Mucosa of stomach (tissue), 1 donor: ENCODE data around the gene ZNF286A.
"Not testable (repeated sequence)": the region's sequence is repeated elsewhere in the genome, so short reads cannot be mapped to it uniquely, and the experiment has no call there.

Experiments
- H3K27me3 ChIP-seq: one replicate; pipeline ENCODE4 v1.7.0; 2013; ENCODE audit warnings: mild to moderate bottlenecking, low read length; ENCODE audit not compliant: control insufficient read depth, insufficient read depth
- H3K36me3 ChIP-seq: one replicate; pipeline ENCODE4 v1.7.0; 2013; ENCODE audit warnings: low read length; ENCODE audit not compliant: control insufficient read depth, insufficient read depth
- H3K4me1 ChIP-seq: one replicate; pipeline ENCODE4 v1.7.0; 2013; ENCODE audit warnings: mild to moderate bottlenecking, low read length; ENCODE audit not compliant: control insufficient read depth, insufficient read depth
- H3K4me3 ChIP-seq: one replicate; pipeline ENCODE4 v1.7.0; 2013; ENCODE audit warnings: low read length
- H3K9ac ChIP-seq: one replicate; pipeline ENCODE4 v1.7.0; 2013; ENCODE audit warnings: mild to moderate bottlenecking, low read length, moderate library complexity
- H3K9me3 ChIP-seq: one replicate; pipeline ENCODE4 v1.7.0; 2013; ENCODE audit warnings: mild to moderate bottlenecking, low read length, moderate library complexity; ENCODE audit not compliant: control insufficient read depth
- donor health status: Pancreatic carcinoma.

ZNF286A gene

GRCh38 chr17:15662681-15663080 lies 36.9 kb upstream of the ZNF286A start:
- Histone ChIP-seq H3K9me3 (no peaks in the 10 kb centered on the region), H3K27me3 (no peaks in the 10 kb centered on the region)

DNA sequence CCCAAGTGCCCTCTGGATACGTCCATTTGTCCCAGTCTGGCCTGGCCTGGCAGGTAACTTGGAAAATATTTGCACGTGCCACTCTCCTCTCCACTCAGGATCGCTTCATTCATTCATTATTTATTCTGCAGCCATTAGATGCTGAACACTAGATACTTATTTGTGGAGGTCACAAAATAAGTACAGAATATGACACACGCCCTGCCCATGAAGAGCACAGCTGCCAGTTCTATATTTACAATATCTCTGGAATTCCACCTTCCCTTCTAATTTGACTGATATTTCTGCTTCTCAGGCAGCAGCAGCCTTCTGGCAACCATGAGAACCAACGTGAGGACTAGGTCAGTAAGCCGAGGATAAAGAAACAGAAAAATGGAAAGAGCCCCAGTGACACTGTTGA lies 36.4 kb upstream of the ZNF286A start:
- Histone ChIP-seq H3K4me1 (peaks cover 21% of the 10 kb centered on the region), H3K9ac (no peak overlapping the region), H3K9me3 (no peaks in the 10 kb centered on the region), H3K4me3 (no peak overlapping the region), H3K36me3 (no peaks in the 10 kb centered on the region), H3K27me3 (no peaks in the 10 kb centered on the region)

More at GRCh38 chr17:15662681-15663080, 36.9 kb upstream of the ZNF286A start:
- Histone ChIP-seq H3K4me3 (no peak overlapping the region), H3K9ac (no peak overlapping the region), H3K36me3 (no peaks in the 10 kb centered on the region), H3K4me1 (peaks cover 26% of the 10 kb centered on the region)

DNA sequence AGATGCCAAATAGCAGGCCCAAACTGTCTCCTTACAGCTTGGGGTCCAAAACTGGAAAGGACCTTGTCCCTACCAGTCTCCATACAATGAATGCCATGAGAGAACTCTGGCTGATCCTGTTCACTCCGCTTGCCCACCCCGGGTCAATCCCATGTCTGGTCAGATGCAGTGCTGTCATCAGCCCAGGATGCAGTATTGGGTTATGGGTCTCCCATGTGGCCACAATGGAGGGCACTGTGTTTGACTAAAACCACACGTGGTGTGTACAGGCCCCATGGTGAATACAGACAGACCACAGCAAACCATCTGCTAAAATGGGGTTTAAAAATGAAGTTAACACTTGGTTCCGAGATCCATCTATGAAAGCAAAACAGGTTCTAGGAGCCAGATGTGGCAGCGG lies 35.9 kb upstream of the ZNF286A start:
- Histone ChIP-seq H3K9me3 (no peaks in the 10 kb centered on the region), H3K27me3 (no peaks in the 10 kb centered on the region), H3K4me1 (peaks cover 16% of the 10 kb centered on the region), H3K9ac (no peak overlapping the region), H3K4me3 (no peak overlapping the region), H3K36me3 (no peaks in the 10 kb centered on the region)

DNA sequence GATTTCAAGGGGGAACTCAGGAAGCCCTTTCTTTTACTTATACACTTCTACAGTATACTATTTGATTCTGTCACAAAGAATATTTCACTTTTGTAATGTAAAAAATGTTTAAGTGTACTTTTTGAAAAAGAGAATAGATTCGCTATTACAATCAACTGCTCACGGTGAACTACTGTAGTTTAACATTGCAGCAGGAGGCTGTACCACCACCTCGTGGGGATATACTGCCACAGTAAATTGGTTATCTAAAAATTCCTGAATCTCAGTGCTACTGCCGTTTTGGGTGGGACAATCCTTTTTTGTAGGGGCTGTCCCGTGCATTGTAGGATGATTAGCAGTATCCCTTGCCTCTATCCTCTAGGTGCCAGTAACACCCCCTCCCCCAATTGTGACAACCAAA lies 30.0 kb upstream of the ZNF286A start:
- H3K36me3 ChIP-seq, H3K9me3 ChIP-seq, H3K4me1 ChIP-seq, H3K27me3 ChIP-seq, H3K9ac ChIP-seq, H3K4me3 ChIP-seq: not testable (repeated sequence)

- H3K9ac ChIP-seq, H3K4me1 ChIP-seq, H3K27me3 ChIP-seq, H3K36me3 ChIP-seq, H3K4me3 ChIP-seq, H3K9me3 ChIP-seq: not testable (repeated sequence)
Observed at GRCh38 chr17:15674640-15675039, 24.9 kb upstream of the ZNF286A start.

DNA sequence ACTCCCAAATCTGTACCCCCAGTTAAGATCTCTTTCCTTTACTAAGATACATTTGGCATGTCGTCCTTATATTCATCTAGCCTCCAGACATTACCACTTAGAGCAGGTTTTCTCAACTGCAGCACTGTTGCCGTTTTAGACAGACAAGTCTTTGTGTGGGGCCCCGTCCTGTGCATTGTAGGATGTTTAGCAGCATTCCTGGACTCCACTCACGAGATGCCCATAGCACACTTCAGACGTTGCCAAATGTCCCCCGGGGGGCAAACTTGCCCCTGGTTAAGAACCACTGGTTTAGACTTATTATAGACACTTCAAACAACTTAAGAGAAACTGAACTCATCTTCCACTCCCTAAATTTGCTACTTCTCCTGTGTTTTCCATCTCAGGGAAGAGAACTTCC lies 23.6 kb upstream of the ZNF286A start:
- H3K4me3 ChIP-seq, H3K36me3 ChIP-seq, H3K27me3 ChIP-seq, H3K4me1 ChIP-seq, H3K9ac ChIP-seq, H3K9me3 ChIP-seq: not testable (repeated sequence)

GRCh38 chr17:15683135-15683534 lies 16.4 kb upstream of the ZNF286A start:
- H3K9me3 ChIP-seq, H3K9ac ChIP-seq, H3K4me3 ChIP-seq, H3K36me3 ChIP-seq, H3K27me3 ChIP-seq, H3K4me1 ChIP-seq: not testable (repeated sequence)

DNA sequence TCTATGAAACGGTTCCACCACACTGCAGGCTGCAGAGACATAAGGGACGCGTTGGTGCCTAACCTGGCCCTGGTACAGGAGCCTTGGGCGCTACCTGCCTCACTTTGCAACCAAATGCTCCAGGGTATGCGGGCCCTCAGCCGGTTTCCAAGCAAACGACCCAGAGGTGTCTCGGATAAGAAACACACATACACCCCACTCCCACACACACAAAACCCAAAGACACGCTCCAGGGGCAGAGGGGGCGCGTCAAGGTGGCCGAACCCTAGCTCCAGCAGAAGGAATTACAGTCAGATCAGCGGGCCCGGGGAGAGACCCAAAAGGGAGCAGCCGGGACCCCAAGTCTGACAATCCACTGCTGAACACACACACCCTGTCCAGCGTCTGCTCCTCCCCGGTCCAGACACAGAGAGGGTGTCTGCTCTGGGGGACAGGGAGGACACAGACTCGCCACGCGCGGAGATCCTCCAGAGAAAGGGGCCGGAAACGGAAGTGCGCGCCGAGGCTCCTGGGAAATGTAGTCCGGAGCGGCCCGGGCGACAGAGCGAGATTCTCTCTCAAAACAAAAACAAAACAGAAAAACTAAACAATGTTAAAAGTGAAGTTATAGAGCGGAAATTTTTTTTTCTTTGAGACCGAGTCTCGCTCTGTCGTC lies 15.6 kb upstream of the ZNF286A start, which contains the start of gene TRIM16:
TRIM16 (minus strand) TSS at position 488 of the 655 bp plus-strand sequence. CDS start 32,702 bp downstream, outside the sequence.
- not testable (repeated sequence) for H3K9me3 ChIP-seq, H3K4me1 ChIP-seq, H3K36me3 ChIP-seq, H3K27me3 ChIP-seq
- peak within 1 kb of the TSS; percentile 73 for H3K9ac ChIP-seq
- peak within 1 kb of the TSS; percentile 46 for H3K4me3 ChIP-seq

DNA sequence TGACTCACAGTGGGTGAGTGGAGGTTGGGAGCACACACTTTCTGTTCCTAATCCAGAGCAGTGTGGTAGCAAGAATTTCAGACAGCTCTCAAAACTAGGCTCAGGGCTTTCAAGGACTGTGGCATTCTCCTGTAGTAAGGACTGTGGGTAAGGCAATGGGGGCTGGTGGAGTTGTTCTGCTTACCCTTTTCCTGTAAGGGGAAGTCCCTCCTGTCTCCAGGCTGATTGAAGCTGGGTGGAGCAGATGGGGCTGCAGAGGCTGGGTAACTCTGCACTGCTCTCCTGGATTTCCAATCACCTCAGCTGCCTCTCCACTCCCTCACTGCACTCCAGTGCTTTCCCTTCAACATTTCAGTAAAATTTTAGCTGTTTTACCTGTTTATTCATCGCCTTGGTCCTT lies 12.1 kb upstream of the ZNF286A start:
- not testable (repeated sequence) for H3K27me3 ChIP-seq, H3K9ac ChIP-seq, H3K4me3 ChIP-seq, H3K9me3 ChIP-seq, H3K4me1 ChIP-seq, H3K36me3 ChIP-seq

- peak overlapping the region; percentile 55 for H3K9ac ChIP-seq
- H3K9me3 ChIP-seq, H3K4me1 ChIP-seq, H3K36me3 ChIP-seq, H3K27me3 ChIP-seq: not testable (repeated sequence)
- peak overlapping the region; percentile 36 for H3K4me3 ChIP-seq
Observed at GRCh38 chr17:15698967-15699366, 585 bp upstream of the ZNF286A start.

GRCh38 chr17:15699937-15700336 lies 385 bp downstream of the ZNF286A start:
- not testable (repeated sequence) for H3K9me3 ChIP-seq, H3K36me3 ChIP-seq, H3K4me1 ChIP-seq, H3K4me3 ChIP-seq, H3K27me3 ChIP-seq
- peak overlapping the region; percentile 55 for H3K9ac ChIP-seq

DNA sequence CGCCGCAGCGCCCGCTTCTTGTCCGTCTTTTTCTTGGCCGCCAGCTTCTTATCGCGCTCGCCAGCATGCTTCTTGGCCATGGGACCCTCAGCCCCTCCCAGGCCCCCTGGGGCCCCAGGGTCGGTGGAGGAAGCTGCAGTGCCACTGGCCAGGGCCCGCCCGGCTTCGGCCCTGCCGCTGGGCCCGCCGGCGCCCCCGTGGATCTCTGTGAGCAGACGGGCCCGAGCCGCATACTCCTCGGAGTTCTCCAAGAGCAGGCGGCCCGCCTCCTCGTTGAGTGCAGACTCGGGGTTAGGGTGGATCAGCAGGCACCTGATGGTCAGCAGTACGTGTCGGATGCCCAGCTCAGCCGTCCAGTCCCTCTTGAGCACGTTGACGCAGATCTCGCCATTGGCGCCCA lies 4.7 kb downstream of the ZNF286A start:
- not testable (repeated sequence) for H3K36me3 ChIP-seq, H3K9me3 ChIP-seq, H3K4me3 ChIP-seq

GRCh38 chr17:15704813-15705212 lies 5.3 kb downstream of the ZNF286A start:
- not testable (repeated sequence) for H3K4me1 ChIP-seq, H3K9ac ChIP-seq, H3K36me3 ChIP-seq, H3K27me3 ChIP-seq, H3K9me3 ChIP-seq, H3K4me3 ChIP-seq

More for the DNA sequence above, 4.7 kb downstream of the ZNF286A start:
- H3K9ac ChIP-seq, H3K27me3 ChIP-seq, H3K4me1 ChIP-seq: not testable (repeated sequence)
